Activated CD4-positive, alpha-beta T cell treated with anti-CD3 and anti-CD28 coated beads for 48 hours (primary cell): Measurements from ENCODE around the gene SLC7A6OS.

Source experiments
- DNase-seq: peaks from one replicate; pipeline ENCODE4 v3.0.0-alpha.2; 2020

Gene SLC7A6OS

GRCh38 chr16:68343137-68343536 lies 32.4 kb upstream of the SLC7A6OS start:
- no peak for DNase-seq

DNA sequence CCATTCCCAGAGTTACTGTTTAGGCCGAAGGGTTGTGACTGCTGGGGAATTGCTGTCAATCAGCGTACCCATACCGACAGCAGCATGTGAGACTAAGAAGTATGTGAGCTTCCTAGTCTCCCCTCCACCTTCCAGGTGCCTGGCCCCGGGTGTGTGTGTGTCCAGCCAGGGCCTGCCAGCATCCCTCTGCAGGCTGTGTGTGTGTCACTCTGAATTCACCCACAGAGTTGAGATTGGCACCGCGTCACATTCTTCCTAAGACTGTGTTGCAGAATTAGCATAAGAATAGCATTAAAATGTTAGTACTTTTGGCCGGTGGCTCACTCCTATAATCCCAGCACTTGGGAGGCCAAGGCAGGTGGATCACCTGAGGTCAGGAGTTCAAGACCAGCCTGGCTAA lies 31.9 kb upstream of the SLC7A6OS start:
- no peak for DNase-seq

DNA sequence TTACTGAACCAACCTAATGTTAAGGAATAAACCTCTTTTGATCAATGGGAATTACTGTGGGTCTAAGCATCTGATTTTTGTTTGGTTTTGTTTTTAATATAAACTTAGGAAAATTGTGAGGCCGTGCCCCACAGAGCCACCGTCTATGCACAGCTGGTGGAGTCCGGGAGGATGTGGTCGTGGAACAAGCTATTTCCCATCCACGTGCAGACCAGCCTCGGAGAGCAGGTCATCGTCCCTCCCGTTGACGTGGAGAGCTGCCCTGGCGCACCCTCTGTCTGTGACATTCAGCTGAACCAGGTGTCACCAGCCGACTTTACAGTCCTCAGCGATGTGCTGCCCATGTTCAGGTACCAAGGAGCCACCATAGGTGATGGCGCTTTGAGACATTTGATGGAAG lies 28.5 kb upstream of the SLC7A6OS start:
- no peak for DNase-seq

- DNase-seq = no peak
Measured at GRCh38 chr16:68338326-68339119, 27.8 kb upstream of the SLC7A6OS start.

DNA sequence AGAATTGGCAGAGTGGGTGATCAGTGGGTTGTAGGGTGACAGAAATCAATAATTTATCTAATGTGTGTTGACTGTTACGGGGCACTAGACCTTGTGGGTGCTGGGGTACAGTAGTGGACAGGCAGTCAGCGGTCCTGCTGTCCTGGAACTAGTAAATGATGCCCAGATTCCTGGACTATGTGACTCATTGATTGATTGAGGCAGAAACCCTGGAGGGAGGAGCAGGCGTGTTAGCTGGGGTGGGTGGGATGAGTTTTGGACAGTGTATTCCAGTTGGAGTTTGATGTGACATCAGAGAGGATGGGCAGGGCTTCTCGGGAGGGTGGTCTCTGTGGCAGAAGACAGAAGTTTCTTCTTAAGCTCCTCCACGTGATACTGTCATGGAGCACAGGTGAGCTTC lies 24.4 kb upstream of the SLC7A6OS start:
- no peak for DNase-seq

GRCh38 chr16:68332411-68333121 lies 21.8 kb upstream of the SLC7A6OS start:
- DNase-seq = no peak

DNA sequence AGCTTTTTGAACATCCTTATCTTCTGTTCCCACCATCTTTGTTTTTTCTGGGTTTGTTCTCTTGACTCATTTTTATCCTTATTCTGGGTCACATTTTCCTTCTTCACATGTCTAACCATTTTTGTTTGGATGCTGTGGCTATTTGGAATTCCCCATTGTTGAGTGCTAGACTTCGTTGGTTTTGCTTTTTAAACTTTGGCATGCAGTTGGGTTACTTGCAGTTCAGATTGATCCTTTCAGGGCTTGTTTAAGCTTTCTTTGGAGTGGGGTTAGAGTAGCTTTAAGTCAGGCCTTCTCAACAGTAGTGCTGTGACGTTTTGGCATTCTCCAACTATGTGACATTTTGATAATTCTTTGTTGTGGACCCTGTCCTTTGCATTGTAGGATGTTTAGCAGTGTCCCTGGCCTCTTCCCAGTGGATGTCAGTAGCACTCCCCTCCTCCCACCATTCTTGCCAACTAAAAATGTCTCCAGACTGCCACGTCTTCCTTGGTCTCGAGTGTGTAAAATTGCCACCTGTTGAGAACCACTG lies 21.2 kb upstream of the SLC7A6OS start:
- DNase-seq = no peak

DNA sequence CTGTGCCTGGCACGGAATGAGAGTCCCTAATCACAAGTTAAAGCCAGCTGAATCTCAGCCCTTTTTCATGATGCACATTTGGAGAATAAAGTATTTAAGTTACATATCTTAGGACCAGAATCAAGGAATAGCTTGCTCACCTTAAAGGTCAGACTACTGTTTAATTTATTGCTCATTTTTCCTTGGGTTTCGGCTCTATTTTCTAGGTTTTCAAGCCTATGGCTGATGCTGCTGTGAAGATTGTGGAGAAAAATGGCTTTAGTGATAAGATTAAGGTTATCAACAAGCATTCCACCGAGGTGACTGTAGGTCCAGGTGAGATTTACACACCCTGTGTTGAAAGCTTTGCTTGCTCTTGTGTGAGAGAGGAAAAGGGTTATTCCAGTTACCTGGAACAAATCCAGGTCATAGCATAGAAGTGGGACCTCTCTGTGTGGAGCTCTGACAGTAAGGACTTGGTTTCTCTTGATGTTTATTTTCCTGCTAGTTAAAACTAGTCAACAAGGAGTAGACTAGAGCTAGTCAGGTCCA lies 18.2 kb upstream of the SLC7A6OS start:
- DNase-seq = no peak

DNA sequence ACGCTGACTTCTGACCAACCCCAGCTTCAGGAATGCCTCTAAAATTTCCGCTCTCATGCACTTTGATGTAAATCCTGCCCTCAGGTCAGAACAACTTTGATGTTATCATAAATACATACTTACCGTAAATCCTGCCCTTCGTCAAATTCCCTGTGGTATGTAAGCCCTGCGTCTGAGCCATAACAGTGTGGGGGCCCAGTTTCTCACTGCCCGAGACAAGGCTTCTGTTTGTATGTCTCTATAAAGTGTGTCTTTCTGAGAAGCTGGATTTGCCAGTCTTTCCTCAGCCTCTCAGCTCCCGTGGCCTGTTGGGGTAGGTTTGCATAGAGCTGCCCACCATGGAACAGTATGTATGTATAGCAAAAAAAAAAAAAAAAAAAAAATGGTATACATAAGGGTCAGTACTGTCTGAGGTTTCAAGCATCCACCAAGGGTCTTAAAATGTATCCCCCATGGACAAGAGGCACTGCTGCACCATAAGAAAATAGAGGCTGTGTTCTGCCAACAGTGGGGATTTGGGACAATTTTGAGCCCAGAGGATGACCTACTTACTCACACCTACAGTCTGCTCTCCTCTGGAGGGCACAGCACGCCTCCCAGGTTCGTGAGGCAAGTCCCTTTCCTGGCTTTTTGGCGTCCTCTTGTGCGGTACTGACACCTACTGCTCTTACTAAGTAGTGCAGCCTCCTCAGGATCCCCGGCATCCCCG lies 17.6 kb upstream of the SLC7A6OS start:
- DNase-seq = peak; percentile 84

DNA sequence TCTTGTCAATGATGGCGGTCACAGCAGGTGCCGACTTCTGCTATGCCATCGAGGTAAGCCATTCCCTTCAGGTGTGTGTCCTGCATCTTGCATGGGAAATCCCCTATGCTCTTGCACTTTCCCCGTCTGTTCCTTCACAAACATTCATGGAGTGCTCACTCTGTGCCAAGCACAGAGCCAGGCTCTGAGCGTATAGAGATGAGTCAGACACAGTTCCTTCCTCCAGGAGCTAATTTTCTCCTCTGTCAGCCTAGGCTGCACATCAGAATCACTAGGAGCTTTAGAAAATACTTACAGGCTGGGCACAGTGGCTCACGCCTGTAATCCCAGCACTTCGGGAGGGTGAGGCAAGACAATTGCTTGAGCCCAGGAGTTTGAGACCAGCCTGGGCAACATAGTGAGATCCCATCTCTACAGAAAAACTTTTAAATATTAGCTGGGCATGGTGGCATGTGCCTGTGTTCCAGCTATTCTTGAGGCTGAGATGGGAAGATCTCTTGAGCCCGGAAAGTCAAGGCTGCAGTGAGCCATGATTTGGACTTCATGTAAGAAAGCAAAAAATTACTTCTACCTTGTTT lies 14.1 kb upstream of the SLC7A6OS start:
- DNase-seq = no peak

DNA sequence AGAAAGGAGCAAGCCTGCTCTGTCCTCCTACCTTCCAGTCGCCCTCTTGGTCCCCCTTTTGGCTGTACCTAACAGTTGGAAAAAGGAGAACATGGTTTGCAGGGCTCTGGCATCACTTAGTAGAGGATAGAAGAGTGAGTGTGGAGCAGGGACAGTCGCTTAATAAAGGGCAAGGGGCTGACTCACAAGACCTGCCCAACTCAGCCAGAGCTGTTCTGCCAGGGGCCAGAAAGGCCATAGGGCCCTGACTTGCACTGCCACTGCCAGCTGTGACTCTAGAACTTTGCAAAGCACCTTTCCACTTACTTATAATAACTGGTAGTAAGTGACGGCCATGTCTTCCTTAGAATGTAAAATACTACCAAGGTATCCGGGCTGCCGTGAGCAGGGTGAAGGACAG lies 13.6 kb upstream of the SLC7A6OS start:
- no peak for DNase-seq

DNA sequence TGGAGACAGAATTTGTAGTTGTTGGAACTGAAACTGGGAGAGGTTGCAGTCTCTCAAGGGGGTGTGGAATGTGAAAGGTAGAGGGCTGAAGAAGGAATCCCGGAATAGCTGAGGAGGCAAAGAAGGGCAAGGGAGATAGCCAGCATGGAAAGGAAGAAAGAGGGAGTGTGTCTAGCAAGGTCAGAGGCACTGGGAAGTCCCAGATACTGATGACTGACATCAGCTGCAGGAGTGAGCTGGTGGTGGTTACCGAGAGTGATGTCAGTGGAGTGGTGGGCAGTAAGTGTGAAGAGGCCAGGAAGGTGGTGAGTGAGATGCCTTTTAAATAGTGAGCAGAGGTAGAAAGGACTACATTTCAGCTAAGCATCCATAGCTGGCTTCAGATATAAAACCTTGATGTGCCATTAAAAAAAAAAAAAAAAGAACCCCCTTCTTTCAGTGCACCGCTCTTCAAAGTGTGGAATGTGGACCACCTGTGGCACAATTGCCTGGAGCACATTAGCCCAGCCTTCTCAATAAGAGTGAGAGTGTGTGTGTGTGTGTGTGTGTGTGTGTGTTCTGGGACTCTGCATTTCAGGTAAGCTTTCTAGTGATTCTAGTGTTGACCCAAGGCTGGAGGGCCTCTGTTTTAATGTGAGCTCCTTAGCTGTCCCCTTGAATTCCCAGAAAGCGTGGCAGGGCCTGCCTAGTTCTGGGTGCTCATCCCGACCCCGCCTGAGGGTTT lies 8.6 kb upstream of the SLC7A6OS start:
- peak; percentile 71 for DNase-seq

DNA sequence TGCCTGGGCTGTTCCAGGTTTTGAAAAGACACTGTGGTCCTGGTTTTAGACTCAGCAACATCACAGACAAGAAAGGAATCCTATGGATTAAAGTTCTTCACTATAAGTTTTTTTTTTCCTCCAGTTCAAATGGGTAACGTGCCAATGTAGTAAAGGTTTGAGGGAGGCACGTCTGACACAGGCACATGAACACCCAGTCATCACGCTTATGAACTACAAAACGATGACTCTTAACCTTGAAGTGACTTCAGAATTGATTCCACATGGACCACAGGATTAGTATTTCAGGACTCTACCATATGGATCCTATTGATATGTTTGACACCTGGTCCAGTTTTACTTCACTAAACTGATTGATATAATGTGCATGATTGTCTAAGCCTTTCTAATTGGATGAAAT lies 2.4 kb upstream of the SLC7A6OS start:
- DNase-seq = no peak

- DNase-seq = no peak
Measured at GRCh38 chr16:68310437-68310773, 341 bp downstream of the SLC7A6OS start.

DNA sequence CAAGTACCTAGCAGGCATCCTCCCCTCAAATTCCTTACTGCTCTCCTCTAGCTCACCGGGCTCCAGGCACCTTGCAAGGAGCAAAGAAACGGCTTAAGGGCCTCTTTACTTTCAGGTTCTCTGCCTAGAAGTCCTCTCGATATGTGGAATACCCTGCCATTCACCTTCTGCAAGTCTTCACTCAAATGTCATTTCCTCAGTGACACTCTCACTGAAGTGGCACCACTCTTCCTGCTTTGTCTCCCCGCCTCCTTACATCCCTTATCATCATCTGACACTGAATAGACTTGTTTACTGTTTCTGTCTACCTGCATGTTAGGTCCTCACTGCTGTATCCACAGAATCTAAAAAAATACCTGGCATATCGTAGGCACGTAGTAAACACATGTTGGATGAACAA lies 947 bp downstream of the SLC7A6OS start:
- no peak for DNase-seq

DNA sequence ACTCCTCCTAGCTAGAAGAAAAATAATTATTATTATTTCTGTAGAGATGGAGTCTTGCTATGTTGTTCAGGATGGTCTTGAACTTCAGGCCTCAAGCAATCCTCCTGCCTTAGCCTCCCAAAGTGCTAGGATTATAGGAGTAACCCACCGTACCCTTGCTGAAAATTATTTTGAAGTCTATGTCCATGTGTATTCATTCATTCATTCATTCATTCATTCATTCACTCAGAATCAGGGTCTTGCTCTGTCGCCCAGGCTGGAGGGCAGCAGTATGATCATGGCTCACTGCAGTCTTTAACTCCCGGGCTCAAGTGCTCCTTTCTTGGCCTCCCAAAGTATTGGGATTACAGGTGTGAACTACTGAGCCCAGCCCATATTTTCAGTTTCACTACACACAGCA lies 4.1 kb downstream of the SLC7A6OS start:
- no peak for DNase-seq

GRCh38 chr16:68300734-68301459 lies 9.8 kb downstream of the SLC7A6OS start:
- DNase-seq = no peak

GRCh38 chr16:68299571-68300453 lies 10.9 kb downstream of the SLC7A6OS start:
- DNase-seq = no peak

DNA sequence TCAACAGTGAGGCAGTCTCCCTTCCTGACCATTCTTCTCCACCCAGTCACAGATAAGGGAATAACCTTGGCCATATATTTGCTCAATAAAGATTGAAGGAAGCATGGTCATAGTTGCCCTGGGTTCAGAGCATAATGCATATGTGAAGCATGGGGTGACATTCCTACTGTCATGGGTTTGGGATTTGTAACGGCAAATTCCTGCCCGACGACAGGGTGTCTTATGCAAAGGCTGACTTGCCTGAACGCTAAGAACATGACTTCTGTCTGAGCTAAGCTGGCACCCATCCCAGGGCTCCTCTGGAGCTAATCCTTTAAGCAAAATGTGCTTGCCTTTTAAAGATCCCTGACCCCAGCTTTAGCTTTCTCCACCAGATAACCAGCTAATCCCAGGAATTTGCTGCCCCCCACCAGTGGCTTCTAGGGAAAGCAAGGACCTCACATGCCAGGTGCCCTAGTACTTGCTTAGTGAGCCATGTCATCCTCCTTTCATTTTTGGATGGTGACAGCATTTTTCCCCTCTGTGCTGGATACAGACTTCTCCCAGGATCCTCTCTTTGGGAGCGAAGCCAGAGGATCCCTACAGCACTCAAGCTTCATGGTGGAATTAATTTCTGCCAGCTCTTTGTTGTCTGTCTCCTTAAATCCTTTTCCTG lies 11.7 kb downstream of the SLC7A6OS start:
- no peak for DNase-seq

DNA sequence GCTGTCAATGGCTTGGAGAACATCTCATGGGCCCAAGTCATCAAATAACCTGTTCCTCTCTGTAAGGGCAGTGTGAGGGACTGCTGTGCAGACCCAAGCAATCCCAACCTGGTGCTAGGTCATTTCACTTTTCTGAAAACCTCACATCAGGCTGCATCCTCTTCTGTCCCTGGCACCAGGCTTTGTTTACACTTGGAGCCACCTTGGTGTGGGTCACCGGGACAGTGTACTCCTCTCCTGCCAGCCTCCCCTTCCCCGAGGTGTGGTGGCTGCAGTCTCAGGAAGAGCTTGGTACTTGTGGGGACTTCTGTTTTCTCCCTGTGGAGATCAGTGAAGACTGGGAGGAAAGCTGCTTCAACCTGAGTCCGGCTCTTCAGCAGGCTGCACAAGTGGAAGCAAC lies 12.4 kb downstream of the SLC7A6OS start:
- DNase-seq = no peak
